GM18868 (cell line): ENCODE results near the gene ZNF473.
"Not testable (repeated sequence)": the region's sequence is repeated elsewhere in the genome, so short reads cannot be mapped to it uniquely, and the experiment has no call there.

Source experiments
- ATAC-seq: cut with Tn5 transposase; IDR thresholded peaks from one replicate; pipeline ENCODE4 v1.9.1; 2021; ENCODE audit warnings: mild to moderate bottlenecking, moderate library complexity; ENCODE audit not compliant: unreplicated experiment

Gene ZNF473

DNA sequence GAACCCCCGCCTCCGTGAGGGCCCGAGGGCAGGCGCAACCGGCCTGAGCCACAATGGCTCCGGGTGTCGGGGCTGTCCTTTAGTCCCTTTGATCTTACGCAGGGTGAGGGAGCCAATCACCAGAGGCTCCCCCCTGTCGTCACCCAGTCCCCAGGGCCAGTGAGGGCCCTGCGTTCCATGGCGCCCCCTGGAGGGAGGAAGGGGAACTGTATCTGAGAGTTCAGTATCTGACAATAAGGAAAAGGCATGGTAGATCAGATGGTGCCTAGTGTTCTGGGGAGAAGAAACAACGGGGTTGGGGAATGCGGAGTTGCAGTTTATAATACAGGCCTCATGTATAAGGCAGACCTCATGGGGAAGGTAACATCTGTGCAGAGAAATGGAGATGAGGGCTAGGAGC, 72.1 kb downstream of the ZNF473 start:
- ATAC-seq: not testable (repeated sequence)

DNA sequence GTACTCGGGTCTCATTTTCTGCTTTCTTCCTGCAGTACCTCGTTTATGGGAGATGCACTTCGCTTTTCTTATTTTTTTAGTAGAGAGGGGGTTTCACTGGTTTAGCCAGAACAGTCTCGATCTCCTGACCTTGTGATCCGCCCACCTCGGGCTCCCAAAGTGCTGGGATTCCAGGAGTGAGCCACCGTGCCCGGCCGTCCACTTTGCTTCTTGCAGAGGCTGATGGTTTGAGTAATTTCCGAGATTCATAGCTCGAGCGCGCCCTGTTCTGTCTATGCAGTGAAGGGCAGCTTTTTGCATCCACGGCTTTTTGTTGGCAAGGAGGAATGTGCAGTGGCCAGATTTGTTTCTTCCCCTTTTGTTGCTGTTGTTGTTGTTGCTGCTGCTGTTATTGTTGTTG, 73.1 kb downstream of the ZNF473 start:
- ATAC-seq: not testable (repeated sequence)

DNA sequence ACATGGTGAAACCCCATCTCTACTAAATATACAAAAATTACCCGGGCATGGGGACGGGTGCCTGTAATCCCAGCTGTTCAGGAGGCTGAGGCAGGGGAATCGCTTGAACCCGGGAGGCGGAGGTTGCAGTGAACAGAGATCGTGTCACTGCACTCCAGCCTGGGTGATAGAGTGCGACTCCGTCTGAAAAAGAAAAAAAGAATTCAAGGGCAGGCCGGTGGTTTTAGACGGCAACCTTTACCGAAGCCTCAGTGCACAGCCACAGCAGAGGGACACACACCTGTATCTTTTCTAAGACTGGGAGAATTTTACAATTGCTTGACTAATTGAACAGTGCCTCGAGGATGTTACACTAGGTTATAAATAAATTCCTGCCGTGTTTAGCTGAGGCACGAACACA, 73.9 kb downstream of the ZNF473 start:
- not testable (repeated sequence) for ATAC-seq

DNA sequence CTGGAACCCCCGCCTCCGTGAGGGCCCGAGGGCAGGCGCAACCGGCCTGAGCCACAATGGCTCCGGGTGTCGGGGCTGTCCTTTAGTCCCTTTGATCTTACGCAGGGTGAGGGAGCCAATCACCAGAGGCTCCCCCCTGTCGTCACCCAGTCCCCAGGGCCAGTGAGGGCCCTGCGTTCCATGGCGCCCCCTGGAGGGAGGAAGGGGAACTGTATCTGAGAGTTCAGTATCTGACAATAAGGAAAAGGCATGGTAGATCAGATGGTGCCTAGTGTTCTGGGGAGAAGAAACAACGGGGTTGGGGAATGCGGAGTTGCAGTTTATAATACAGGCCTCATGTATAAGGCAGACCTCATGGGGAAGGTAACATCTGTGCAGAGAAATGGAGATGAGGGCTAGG, 75.1 kb downstream of the ZNF473 start:
- ATAC-seq: not testable (repeated sequence)
